SK-N-MC (cell line): ENCODE measurements around the gene WNT10A.

Experiments used
- DNase-seq: peaks from one replicate; pipeline ENCODE4 v3.0.0-alpha.2; 2011; ENCODE audit warnings: low read depth, low spot score
- H3K27ac ChIP-seq: fragments of 200-600 bp; sonication (generic); 2 replicates; pipeline ENCODE4 v1.5.1; 2016; ENCODE audit warnings: mixed run types
- H3K36me3 ChIP-seq: fragments of 200-600 bp; sonication (generic); 2 replicates; pipeline ENCODE4 v1.6.1; 2017; ENCODE audit warnings: antibody characterized with exemption, low read length, mixed read lengths; ENCODE audit not compliant: insufficient read depth
- H3K4me3 ChIP-seq: fragments of 200-600 bp; sonication (generic); 2 replicates; pipeline ENCODE4 v1.5.1; 2016
- H3K9ac ChIP-seq: fragments of 200-600 bp; sonication (generic); 2 replicates; pipeline ENCODE4 v1.8.0; 2017; ENCODE audit warnings: mixed run types, mixed read lengths; ENCODE audit not compliant: insufficient read length
- H3K9me3 ChIP-seq: fragments of 200-600 bp; sonication (generic); 2 replicates; pipeline ENCODE4 v1.6.1; 2017; ENCODE audit warnings: low read depth, mild to moderate bottlenecking, antibody characterized with exemption, low read length, moderate library complexity, mixed read lengths
- EZH2 ChIP-seq: fragments of 200-600 bp; sonication (generic); IDR thresholded peaks from one replicate; pipeline ENCODE4 v1.6.1; 2017; ENCODE audit warnings: antibody characterized with exemption
- FOXP2 ChIP-seq: optimal IDR thresholded peaks from 2 replicates; pipeline ENCODE3; 2011; ENCODE audit warnings: mild to moderate bottlenecking, moderate library complexity; ENCODE audit not compliant: insufficient read depth; ENCODE audit errors: extremely low read length, control extremely low read depth
- POLR2AphosphoS5 ChIP-seq: IDR thresholded peaks from 2 replicates; pipeline ENCODE4 v1.6.1; 2012; ENCODE audit warnings: mild to moderate bottlenecking, low read depth, low read length, borderline replicate concordance

WNT10A gene

GRCh38 chr2:218880102-218880858 is at the start of gene WNT10A:
WNT10A (plus strand) TSS chr2:218880852; CDS start chr2:218880996, 144 bp downstream.
- TF ChIP-seq POLR2AphosphoS5 (no peak), FOXP2 (no peak), EZH2 (no peak)
- no peak within 1 kb of the TSS for H3K27ac ChIP-seq
- no peaks in the 10 kb centered on the region for H3K9me3 ChIP-seq
- no peak for DNase-seq
- no peaks in the 10 kb centered on the region for H3K36me3 ChIP-seq
- peak within 1 kb of the TSS; percentile 60 for H3K9ac ChIP-seq
- H3K4me3 ChIP-seq = peak within 1 kb of the TSS; percentile 78

GRCh38 chr2:218831378-218831990 is 49.2 kb upstream of the WNT10A start, which contains the start of gene PRKAG3:
PRKAG3 (minus strand) TSS chr2:218831803.
- Histone ChIP-seq H3K9ac (no peak within 1 kb of the TSS), H3K4me3 (no peak within 1 kb of the TSS), H3K27ac (no peak within 1 kb of the TSS), H3K36me3 (no peaks in the 10 kb centered on the region), H3K9me3 (no peaks in the 10 kb centered on the region)
- TF ChIP-seq FOXP2 (no peak), EZH2 (no peak), POLR2AphosphoS5 (no peak)
- no peak for DNase-seq

GRCh38 chr2:218832081-218832480 is 48.6 kb upstream of the WNT10A start:
- no peak overlapping the region for H3K27ac ChIP-seq
- DNase-seq = no peak
- no peak overlapping the region for H3K4me3 ChIP-seq
- H3K36me3 ChIP-seq = no peaks in the 10 kb centered on the region
- no peaks in the 10 kb centered on the region for H3K9me3 ChIP-seq
- TF ChIP-seq POLR2AphosphoS5 (no peak), FOXP2 (no peak), EZH2 (no peak)
- no peak overlapping the region for H3K9ac ChIP-seq

- H3K36me3 ChIP-seq = no peaks in the 10 kb centered on the region
- H3K9me3 ChIP-seq = no peaks in the 10 kb centered on the region
- no peak for DNase-seq
- no peak overlapping the region for H3K9ac ChIP-seq
- no peak overlapping the region for H3K27ac ChIP-seq
- no peak overlapping the region for H3K4me3 ChIP-seq
- no peak for TF ChIP-seq EZH2
- no peak for TF ChIP-seq FOXP2
Observed at GRCh38 chr2:218832520-218832919, 48.1 kb upstream of the WNT10A start.

GRCh38 chr2:218833023-218833609 is 47.5 kb upstream of the WNT10A start:
- no peaks in the 10 kb centered on the region for H3K9me3 ChIP-seq
- DNase-seq = no peak
- no peak overlapping the region for H3K27ac ChIP-seq
- H3K36me3 ChIP-seq = no peaks in the 10 kb centered on the region
- TF ChIP-seq FOXP2 (no peak), POLR2AphosphoS5 (no peak), EZH2 (no peak)
- no peak overlapping the region for H3K9ac ChIP-seq
- H3K4me3 ChIP-seq = no peak overlapping the region

GRCh38 chr2:218834685-218835084 is 46.0 kb upstream of the WNT10A start:
- Histone ChIP-seq H3K9me3 (no peaks in the 10 kb centered on the region), H3K4me3 (no peak overlapping the region), H3K27ac (no peak overlapping the region), H3K36me3 (no peaks in the 10 kb centered on the region), H3K9ac (no peak overlapping the region)
- TF ChIP-seq EZH2 = no peak
- TF ChIP-seq FOXP2 = no peak
- TF ChIP-seq POLR2AphosphoS5 = no peak
- no peak for DNase-seq

- TF ChIP-seq EZH2 (no peak), FOXP2 (no peak), POLR2AphosphoS5 (no peak)
- Histone ChIP-seq H3K9ac (no peak overlapping the region), H3K9me3 (no peaks in the 10 kb centered on the region), H3K27ac (no peak overlapping the region), H3K36me3 (no peaks in the 10 kb centered on the region), H3K4me3 (no peak overlapping the region)
- no peak for DNase-seq
Observed at GRCh38 chr2:218837495-218837894, 43.2 kb upstream of the WNT10A start.

GRCh38 chr2:218839430-218839829 is 41.2 kb upstream of the WNT10A start:
- H3K9me3 ChIP-seq = no peaks in the 10 kb centered on the region
- no peak overlapping the region for H3K9ac ChIP-seq
- H3K4me3 ChIP-seq = no peak overlapping the region
- TF ChIP-seq FOXP2 (no peak), EZH2 (no peak), POLR2AphosphoS5 (no peak)
- H3K36me3 ChIP-seq = no peaks in the 10 kb centered on the region
- DNase-seq = no peak
- H3K27ac ChIP-seq = no peak overlapping the region
